Stimulated activated CD8-positive, alpha-beta memory T cell treated with anti-CD3 and anti-CD28 coated beads, Interleukin-12 subunit alpha, Interleukin-12 subunit beta, amount 100 ng/mL, for 24 hours (primary cell): Measurements from ENCODE around the gene FCRLA.
A peak's percentile ranks its signal among the peaks of the same experiment; 100 is the strongest.

Experiments
- DNase-seq: peaks from one replicate; pipeline ENCODE4 v3.0.0-alpha.2; 2020; ENCODE audit errors: extremely low read depth

The FCRLA gene

GRCh38 chr1:161731981-161732718 lies 25.1 kb downstream of the FCRLA start:
- DNase-seq = no peak

DNA sequence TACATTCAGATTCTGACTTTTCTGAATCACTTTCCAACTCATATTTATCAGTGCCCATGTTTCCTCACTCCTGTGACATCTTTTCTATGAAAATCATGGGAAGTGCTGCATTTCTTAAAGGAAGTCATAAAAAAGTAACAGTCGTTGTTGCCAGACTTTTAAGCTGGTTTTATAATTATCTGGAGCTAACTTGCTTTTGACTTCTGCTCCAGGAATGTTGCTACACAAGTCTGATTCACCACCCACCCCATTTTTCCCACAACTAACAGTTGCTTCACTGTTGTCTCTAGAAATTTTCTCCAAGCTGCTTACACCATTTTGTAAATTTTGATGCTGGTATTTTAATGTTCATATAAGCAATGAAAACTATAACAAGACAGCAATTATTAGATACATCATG lies 26.5 kb downstream of the FCRLA start:
- no peak for DNase-seq

- DNase-seq = no peak
These were observed 28.8 kb downstream of the FCRLA start for GRCh38 chr1:161735837-161736236.

GRCh38 chr1:161736335-161736969 lies 29.4 kb downstream of the FCRLA start:
- no peak for DNase-seq

DNA sequence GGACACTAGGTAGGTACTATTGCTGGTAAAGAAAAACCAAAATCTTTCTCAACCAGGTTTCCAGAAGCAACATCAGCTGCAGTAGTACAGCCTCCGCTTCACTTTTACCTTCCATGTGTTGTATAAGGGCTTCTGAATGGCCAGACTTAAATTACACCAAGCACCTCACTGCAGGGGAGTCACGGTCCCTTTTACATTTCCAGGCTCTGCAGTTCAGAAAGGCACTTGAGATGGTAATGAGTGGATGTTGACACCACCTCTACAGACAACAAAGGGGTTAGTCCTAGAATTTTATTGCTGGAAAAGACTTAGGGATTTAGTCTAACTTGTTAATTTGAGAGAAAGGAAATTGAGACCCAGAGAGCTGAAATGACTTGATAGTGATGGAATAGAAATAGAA lies 30.6 kb downstream of the FCRLA start:
- no peak for DNase-seq

- DNase-seq = no peak
These were observed 31.7 kb downstream of the FCRLA start for GRCh38 chr1:161738627-161739287.

DNA sequence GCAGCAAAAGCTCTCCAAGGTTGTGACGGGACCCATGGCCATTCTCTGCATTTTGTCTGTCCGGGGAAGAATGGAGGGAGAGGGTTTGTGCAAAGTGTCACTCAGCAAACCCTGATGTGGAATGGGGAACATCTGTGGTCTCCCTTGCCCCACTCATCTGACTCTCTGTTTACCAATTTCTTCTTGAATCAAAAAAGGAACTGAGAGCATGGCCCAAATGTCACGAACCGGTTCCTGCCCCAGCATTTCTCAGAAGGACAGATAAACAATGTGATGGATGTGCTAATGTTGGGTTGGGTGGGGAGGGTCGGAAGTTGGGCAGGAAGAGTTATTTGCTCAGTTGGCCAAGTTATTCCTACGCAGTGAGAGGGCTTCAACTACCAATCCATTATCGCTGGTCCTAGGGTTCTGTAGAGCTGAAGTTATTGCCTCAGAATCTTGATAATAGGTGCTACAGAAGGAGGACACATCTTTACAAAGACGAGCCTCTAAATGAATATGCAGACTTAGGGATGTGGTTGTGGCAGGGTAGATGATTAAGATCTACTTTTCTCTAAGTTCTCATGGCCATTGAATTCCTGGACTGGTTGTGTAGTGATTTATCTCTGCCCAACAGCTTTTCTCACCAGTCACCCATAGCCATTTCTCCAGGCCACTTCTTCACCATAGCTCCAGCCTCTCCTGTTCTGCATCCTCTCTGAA lies 33.0 kb downstream of the FCRLA start:
- no peak for DNase-seq

- DNase-seq = no peak
These were observed 33.9 kb downstream of the FCRLA start for GRCh38 chr1:161740921-161741320.

DNA sequence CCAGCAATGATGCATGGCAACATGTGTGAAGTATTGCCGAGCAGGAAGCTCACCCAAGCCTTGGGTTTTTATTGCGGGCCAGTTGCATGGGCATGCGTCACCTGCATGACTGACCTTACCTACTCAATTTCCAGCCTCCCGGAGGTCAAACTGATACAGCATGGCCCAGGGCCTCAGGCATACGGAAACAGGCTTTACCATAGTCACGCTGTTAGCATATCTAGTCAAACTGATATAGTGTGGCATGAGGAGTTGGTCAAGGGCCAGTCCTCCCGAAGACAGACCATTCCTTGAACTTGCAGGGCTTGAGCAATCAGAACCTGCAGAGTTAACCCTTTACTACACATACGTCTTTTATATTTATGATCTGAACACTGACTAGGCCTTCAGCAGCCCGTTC lies 36.2 kb downstream of the FCRLA start:
- no peak for DNase-seq

- DNase-seq = no peak
These were observed 40.8 kb downstream of the FCRLA start for GRCh38 chr1:161747801-161748200.

GRCh38 chr1:161749509-161750407 lies 42.7 kb downstream of the FCRLA start, which contains the start of gene DUSP12:
Gene DUSP12, plus strand, starts transcription at chr1:161749786. Its CDS starts 16 bp downstream, at chr1:161749802.
- peak; percentile 75 for DNase-seq

DNA sequence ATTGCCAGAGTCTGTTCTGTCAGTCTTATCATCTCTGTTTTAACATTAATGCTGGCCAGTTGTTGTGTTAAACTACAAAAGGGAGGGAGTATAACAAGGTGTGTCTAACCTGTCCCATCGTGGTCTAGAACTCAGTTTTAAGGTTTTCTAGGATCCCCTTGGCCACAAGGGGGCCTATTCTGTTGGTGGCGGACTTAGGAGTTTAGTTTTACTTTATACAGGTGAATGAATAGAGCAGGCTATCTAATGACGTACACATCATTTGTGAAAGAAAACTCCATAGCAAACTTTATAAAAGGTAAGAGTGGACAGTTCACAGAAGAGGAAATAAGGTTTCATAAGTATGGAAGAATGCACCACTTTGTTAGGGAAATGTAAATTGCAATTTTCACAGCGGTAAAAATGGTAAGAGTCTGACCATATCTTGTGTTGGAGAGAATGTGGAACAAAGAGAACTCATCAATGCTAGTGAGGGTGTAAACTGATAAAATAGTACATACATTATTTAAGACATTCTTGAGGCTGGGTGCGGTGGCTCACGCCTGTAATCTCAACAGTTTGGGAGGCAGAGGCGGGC lies 56.6 kb downstream of the FCRLA start:
- DNase-seq = no peak
